GM21526 (cell line): ENCODE data around the gene FLRT1.

ENCODE experiments used
- ATAC-seq: cut with Tn5 transposase; IDR thresholded peaks from one replicate; pipeline ENCODE4 v1.9.1; 2021; ENCODE audit warnings: moderate library complexity; ENCODE audit not compliant: unreplicated experiment, low FRiP score

FLRT1 gene

DNA sequence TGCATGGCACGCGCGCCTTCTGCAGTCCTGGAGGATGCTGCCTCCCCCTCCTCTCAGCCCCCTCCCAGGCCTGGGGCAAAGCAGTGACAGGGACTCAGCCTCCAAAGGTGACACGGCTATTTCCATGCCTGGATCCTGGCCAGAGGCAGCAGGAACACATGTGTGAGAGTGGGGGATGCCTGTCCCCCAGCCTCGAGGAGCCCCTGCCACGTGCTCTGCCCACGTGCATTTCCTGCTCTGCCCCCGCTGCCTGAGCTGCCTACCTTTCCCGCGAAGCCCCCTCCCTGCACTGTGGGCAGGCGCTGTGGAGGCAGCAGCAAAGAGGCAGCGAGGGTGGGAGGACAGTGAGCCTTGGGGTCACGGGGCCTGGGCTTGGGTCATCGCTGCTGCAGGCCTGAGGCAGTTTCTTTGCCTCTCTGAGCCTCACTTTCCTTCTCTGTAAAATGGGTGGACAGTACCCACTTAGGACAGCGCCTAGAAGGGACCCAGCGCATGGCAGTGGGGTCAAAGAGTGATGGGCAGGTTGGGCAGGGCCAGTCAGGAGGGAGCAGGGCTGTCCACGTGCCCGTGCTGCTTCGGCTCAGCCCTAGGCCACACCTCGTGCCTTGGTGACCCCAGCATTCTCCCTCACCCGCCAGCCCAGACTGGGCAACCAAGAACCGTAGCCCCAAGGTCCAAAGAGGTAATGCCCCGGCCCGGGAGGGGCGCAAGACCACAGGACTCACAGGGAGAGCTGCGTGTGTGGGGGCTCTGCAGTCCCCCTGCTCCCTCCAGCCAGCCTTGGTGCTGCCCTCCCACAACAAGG lies 48.6 kb downstream of the FLRT1 start:
- no peak for ATAC-seq

- ATAC-seq: no peak
Measured at GRCh38 chr11:64084951-64085710, 49.4 kb downstream of the FLRT1 start.
